ENCODE measurements around the gene TM9SF4.

GRCh38 chr20:32115211-32115767 is 5.8 kb downstream of the TM9SF4 start:
- no peak for TF ChIP-seq POLR2A (IDR thresholded peaks at IDR 0.05; ENCODE audit: low read depth, low read length)
- TF ChIP-seq POU2F2 (IDR thresholded peaks at IDR 0.05; ENCODE audit: low read depth, low read length), result no peak

Data from GM12891 (cell line).